Activated CD8-positive, alpha-beta memory T cell treated with anti-CD3 and anti-CD28 coated beads, Interleukin-2, amount 50 U/mL, for 1 hour (primary cell): ENCODE results near the gene NXT1.
"Not testable (repeated sequence)": the region's sequence is repeated elsewhere in the genome, so short reads cannot be mapped to it uniquely, and the experiment has no call there.

Experiments used
- DNase-seq: peaks from one replicate; pipeline ENCODE4 v3.0.0-alpha.2; 2020; ENCODE audit errors: extremely low read depth

The NXT1 gene

DNA sequence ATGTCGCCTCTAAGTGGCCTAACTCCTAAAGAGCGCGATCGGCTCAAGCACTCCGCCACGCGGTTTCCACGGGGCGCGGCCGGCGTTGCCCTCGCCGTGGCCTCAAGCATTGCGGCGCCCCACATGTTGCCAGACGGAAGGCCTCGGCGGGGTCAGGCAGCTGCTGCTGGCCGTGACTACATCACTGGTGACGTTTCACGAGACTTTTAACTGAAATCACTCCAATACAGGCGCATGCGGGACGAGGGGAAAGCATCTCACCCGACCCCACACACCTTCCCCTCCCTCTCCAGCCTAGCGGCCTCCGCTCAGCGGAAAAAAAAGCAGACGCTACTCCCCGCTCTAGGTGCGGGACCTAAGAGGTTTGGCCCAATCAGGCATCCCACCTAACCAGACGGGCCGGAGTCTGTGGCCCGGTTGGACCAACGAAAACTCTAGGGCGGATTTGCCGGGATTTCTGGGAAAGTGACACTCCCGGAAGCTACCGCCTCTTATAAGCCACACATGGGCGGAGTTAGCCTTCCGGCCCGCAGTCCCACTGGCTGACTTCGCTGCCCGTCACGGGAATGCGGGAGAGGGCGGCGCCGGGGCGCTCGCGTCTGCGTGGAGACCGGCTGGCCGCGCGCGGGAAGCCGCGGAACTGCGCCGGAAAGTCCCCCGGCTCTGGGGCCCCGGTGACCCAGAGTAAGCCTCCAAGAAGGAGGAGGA, at the start of gene NXT1:
Gene NXT1 (plus strand): TSS at position 596 of the 708 bp plus-strand sequence. CDS start 3,251 bp downstream, outside the sequence.
- DNase-seq, result peak; percentile 80

GRCh38 chr20:23301436-23302050, 49.0 kb upstream of the NXT1 start:
- no peak for DNase-seq

DNA sequence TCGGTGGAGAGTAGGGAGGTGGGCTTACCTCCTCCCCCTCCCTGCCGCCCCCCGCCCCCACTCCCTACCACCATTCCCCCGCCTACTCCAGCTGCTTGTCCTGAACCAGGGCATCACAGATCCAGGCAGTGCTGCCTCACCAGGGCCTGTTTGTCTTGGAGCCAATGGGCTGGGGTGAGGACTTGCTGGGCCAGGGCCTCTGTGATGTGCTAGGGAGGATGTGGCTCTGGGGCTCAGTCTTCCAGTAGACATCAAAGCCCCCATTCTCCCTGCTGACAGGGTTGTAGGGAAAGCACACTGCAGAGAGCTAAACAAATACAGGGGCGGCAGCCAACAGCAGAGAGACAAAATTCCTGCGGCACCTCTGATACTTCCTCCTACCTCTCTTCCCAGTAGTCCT, 48.2 kb upstream of the NXT1 start:
- DNase-seq, result no peak

DNA sequence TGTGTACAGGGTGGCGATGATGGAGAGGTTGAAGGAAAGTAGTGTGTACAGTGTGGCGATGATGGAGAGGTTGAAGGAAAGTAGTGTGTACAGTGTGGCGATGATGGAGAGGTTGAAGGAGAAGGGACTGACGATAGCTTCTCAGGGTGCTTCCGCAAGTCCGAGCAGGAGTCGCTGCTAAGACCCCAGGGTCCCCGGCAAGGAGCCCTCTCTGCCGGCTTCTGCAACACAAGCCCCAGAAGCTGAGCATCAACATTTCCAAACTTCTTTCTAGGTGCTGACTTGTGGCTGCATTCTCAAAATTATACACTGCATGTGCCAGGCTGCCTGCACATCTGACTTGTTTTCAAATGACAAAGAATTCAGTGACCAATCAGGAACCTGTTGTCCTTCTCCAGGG, 47.8 kb upstream of the NXT1 start:
- DNase-seq, result no peak

- DNase-seq, result no peak
These were observed 47.1 kb upstream of the NXT1 start for GRCh38 chr20:23303325-23304102.

- no peak for DNase-seq
These were observed 46.0 kb upstream of the NXT1 start for GRCh38 chr20:23304616-23305015.

- no peak for DNase-seq
These were observed 45.5 kb upstream of the NXT1 start for GRCh38 chr20:23305098-23305497.

- not testable (repeated sequence) for DNase-seq
These were observed 43.2 kb upstream of the NXT1 start for GRCh38 chr20:23307393-23307792.

GRCh38 chr20:23308024-23308423, 42.6 kb upstream of the NXT1 start:
- no peak for DNase-seq

GRCh38 chr20:23308908-23309307, 41.7 kb upstream of the NXT1 start:
- no peak for DNase-seq

- no peak for DNase-seq
These were observed 40.8 kb upstream of the NXT1 start for GRCh38 chr20:23309781-23310180.

- DNase-seq, result no peak
These were observed 38.6 kb upstream of the NXT1 start for GRCh38 chr20:23311947-23312506.

DNA sequence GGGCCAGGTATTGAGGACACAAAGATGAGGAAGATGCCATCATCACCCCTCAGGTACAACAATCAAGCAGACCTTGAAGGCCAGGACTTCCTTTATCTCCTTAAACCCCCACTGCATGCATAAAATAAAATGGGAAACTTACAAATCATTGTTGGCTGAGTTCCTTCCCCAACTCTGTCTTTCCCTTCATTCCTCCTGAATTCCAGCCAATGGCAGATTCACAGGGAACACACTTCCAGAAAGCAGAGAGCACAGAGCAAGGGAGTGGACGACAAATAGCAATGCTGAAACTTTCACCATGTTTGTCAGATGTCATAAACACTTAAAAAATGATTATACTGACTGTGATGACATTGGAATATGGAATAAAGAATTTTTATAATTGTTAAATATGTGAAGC, 37.3 kb upstream of the NXT1 start:
- DNase-seq, result no peak

GRCh38 chr20:23314699-23315098, 35.9 kb upstream of the NXT1 start:
- DNase-seq, result no peak

GRCh38 chr20:23315099-23315498, 35.5 kb upstream of the NXT1 start:
- no peak for DNase-seq

DNA sequence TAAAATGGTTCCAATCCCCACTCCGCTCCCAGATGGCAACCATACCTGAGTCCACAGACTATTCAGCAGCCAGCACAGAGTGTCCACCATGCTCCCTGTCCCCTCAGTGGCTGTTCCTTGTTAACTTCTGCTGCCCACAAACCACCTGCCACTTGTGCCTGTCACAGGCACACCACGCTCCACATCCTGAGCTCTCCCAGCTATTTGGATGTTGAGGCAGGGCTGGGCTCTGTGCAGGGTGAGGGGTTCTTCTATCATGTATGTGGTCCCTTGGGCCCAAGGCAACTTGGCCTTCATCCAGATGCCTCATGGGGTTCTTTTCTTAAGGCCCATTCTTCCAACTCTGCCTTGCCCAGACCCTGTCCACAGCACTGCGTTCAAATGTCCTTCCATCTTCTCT, 34.0 kb upstream of the NXT1 start:
- DNase-seq, result no peak

GRCh38 chr20:23317081-23317480, 33.5 kb upstream of the NXT1 start:
- no peak for DNase-seq

GRCh38 chr20:23318347-23318746, 32.2 kb upstream of the NXT1 start:
- no peak for DNase-seq

GRCh38 chr20:23320317-23320716, 30.3 kb upstream of the NXT1 start:
- no peak for DNase-seq

- no peak for DNase-seq
These were observed 25.5 kb upstream of the NXT1 start for GRCh38 chr20:23325107-23325506.

DNA sequence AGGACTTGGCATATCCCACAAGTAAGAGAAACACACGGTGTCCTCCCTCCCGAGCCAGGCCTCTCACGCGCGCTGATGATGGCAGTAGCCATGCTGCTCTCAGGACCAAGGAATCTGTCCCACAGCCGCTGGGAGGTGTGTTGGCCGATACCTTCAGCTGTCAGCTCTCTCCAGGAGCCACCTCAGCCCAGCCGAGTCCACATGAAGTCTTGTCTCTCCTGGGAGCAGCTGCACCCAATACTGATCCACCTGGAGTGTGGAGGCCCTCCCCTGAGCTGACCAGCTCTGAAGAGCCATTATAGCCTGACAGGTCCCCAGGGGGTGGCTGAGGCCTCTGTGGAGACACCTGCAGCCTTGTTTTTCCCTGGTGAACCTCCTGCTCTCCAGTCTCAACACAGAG, 23.8 kb upstream of the NXT1 start:
- DNase-seq, result no peak

- no peak for DNase-seq
These were observed 22.8 kb upstream of the NXT1 start for GRCh38 chr20:23327617-23328333.
